ENCODE results near the gene EFCAB8.
"Not testable (repeated sequence)": the region's sequence is repeated elsewhere in the genome, so short reads cannot be mapped to it uniquely, and the experiment has no call there.

EFCAB8 gene

DNA sequence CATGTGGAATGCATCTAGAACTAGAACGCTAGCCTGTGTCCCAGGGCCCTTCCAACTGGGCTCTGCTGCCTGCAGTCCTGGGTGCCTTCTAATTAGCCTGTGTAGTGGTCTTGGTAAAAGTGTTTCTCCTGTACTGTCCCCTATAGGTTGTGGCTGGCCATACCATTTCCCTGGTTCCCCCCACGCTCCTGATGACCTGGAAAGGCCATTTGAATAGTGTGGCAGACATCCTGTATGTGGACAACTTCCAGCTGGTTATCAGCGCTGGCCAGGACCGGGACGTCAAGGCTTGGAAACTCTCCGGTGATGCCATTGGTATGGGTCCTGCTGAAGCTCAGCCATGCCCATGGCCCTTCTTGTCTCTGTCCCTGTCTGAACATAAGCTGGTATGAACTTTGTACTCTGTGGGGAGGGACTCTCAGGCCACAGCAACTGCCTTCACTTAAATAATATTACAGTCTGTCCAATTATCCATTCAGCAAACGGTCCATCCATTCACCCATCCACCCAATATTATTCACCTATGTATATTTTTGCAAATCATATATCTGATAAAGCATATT is 84.8 kb downstream of the EFCAB8 start:
- H3K4me3 ChIP-seq (ENCODE audit: low read depth in 1 of 2, low read length in 2 of 2): no peak overlapping the region
- no peak overlapping the region for H2AFZ ChIP-seq (ENCODE audit: low read depth, low read length)
- no peaks in the 10 kb centered on the region for H3K79me2 ChIP-seq (ENCODE audit: insufficient read depth, low read length)
- ATAC-seq (ENCODE audit: insufficient read depth, low read depth): no peak
- H4K20me1 ChIP-seq (ENCODE audit: insufficient read depth, low read length): no peaks in the 10 kb centered on the region
- no peaks in the 10 kb centered on the region for H3K27me3 ChIP-seq (ENCODE audit: insufficient read depth, low read length, poor library complexity)
- TF ChIP-seq EZH2 (IDR thresholded peaks at IDR 0.05; ENCODE audit: borderline replicate concordance, low read depth, low read length, severe bottlenecking): no peak
- H3K27ac ChIP-seq (ENCODE audit: low read length): no peak overlapping the region
- H3K4me2 ChIP-seq (ENCODE audit: insufficient read depth, low read length): no peak overlapping the region
- no peaks in the 10 kb centered on the region for H3K36me3 ChIP-seq (ENCODE audit: insufficient read depth, low read length)
- no peaks in the 10 kb centered on the region for H3K4me1 ChIP-seq (ENCODE audit: insufficient read depth, low read length)
- no peak overlapping the region for H3K9ac ChIP-seq (ENCODE audit: low read depth, low read length)
- no peaks in the 10 kb centered on the region for H3K9me3 ChIP-seq (ENCODE audit: insufficient read depth, low read length, severe bottlenecking)
- no peak for DNase-seq

GRCh38 chr20:32945710-32946221 is 87.0 kb downstream of the EFCAB8 start:
- H2AFZ ChIP-seq (ENCODE audit: low read depth, low read length): no peak overlapping the region; the same call in 1 of the 2 replicates
- H3K36me3 ChIP-seq (ENCODE audit: insufficient read depth, low read length): no peaks in the 10 kb centered on the region
- H3K27ac ChIP-seq (ENCODE audit: low read length): no peak overlapping the region
- no peak overlapping the region for H3K9ac ChIP-seq (ENCODE audit: low read depth, low read length)
- no peak for DNase-seq
- ATAC-seq (ENCODE audit: insufficient read depth, low read depth): peak; percentile 79
- no peaks in the 10 kb centered on the region for H3K79me2 ChIP-seq (ENCODE audit: insufficient read depth, low read length)
- H3K27me3 ChIP-seq (ENCODE audit: insufficient read depth, low read length, poor library complexity): no peaks in the 10 kb centered on the region
- H3K4me3 ChIP-seq (ENCODE audit: low read depth in 1 of 2, low read length in 2 of 2): no peak overlapping the region
- no peak overlapping the region for H3K4me2 ChIP-seq (ENCODE audit: insufficient read depth, low read length)
- H4K20me1 ChIP-seq (ENCODE audit: insufficient read depth, low read length): no peaks in the 10 kb centered on the region
- H3K9me3 ChIP-seq (ENCODE audit: insufficient read depth, low read length, severe bottlenecking): no peaks in the 10 kb centered on the region
- H3K4me1 ChIP-seq (ENCODE audit: insufficient read depth, low read length): no peaks in the 10 kb centered on the region
- TF ChIP-seq CTCF (IDR thresholded peaks at IDR 0.05; ENCODE audit: borderline replicate concordance, extremely low read depth, low read length, poor library complexity, severe bottlenecking) (peak; percentile 64), EZH2 (IDR thresholded peaks at IDR 0.05; ENCODE audit: borderline replicate concordance, low read depth, low read length, severe bottlenecking) (no peak)

DNA sequence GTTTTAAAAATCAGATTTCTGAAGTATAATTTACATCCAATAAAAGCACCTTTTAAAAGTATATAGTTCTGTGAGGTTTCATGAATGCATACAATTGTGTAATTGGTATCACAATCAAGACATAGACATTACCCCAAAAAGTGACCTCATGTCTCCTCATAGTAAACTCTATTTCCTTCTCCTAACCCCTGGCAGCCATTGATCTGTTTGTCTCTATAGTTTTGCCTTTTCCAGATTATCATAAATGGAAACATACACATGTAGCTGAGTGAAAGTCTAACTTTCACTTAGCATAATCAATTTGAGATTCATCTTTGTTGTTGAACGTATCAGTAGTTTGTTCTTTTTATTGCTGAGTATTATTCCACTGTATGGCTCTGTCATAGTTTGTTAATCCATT is 87.9 kb downstream of the EFCAB8 start:
- H3K79me2 ChIP-seq (ENCODE audit: insufficient read depth, low read length): no peaks in the 10 kb centered on the region
- no peaks in the 10 kb centered on the region for H3K4me1 ChIP-seq (ENCODE audit: insufficient read depth, low read length)
- no peak overlapping the region for H2AFZ ChIP-seq (ENCODE audit: low read depth, low read length)
- H3K9ac ChIP-seq (ENCODE audit: low read depth, low read length): no peak overlapping the region
- no peaks in the 10 kb centered on the region for H3K9me3 ChIP-seq (ENCODE audit: insufficient read depth, low read length, severe bottlenecking)
- DNase-seq: no peak
- H3K27ac ChIP-seq (ENCODE audit: low read length): no peak overlapping the region
- no peak overlapping the region for H3K4me3 ChIP-seq (ENCODE audit: low read depth in 1 of 2, low read length in 2 of 2)
- no peak for ATAC-seq (ENCODE audit: insufficient read depth, low read depth)
- TF ChIP-seq CTCF (IDR thresholded peaks at IDR 0.05; ENCODE audit: borderline replicate concordance, extremely low read depth, low read length, poor library complexity, severe bottlenecking): no peak
- no peak for TF ChIP-seq EZH2 (IDR thresholded peaks at IDR 0.05; ENCODE audit: borderline replicate concordance, low read depth, low read length, severe bottlenecking)
- H3K4me2 ChIP-seq (ENCODE audit: insufficient read depth, low read length): no peak overlapping the region
- H3K36me3 ChIP-seq (ENCODE audit: insufficient read depth, low read length): no peaks in the 10 kb centered on the region
- no peaks in the 10 kb centered on the region for H4K20me1 ChIP-seq (ENCODE audit: insufficient read depth, low read length)
- no peaks in the 10 kb centered on the region for H3K27me3 ChIP-seq (ENCODE audit: insufficient read depth, low read length, poor library complexity)

- H3K79me2 ChIP-seq (ENCODE audit: insufficient read depth, low read length); H4K20me1 ChIP-seq (ENCODE audit: insufficient read depth, low read length); H3K9ac ChIP-seq (ENCODE audit: low read depth, low read length); H3K4me2 ChIP-seq (ENCODE audit: insufficient read depth, low read length); H3K36me3 ChIP-seq (ENCODE audit: insufficient read depth, low read length); H3K4me3 ChIP-seq (ENCODE audit: low read depth in 1 of 2, low read length in 2 of 2); H3K4me1 ChIP-seq (ENCODE audit: insufficient read depth, low read length); H3K9me3 ChIP-seq (ENCODE audit: insufficient read depth, low read length, severe bottlenecking); H3K27me3 ChIP-seq (ENCODE audit: insufficient read depth, low read length, poor library complexity); H3K27ac ChIP-seq (ENCODE audit: low read length); DNase-seq; ATAC-seq (ENCODE audit: insufficient read depth, low read depth); H2AFZ ChIP-seq (ENCODE audit: low read depth, low read length): not testable (repeated sequence)
These were observed 91.8 kb downstream of the EFCAB8 start for GRCh38 chr20:32950539-32950938.

All from DND-41 (cell line).